HG02884 (cell line): ENCODE measurements around the gene CYP2W1.
"Not testable (repeated sequence)": the region's sequence is repeated elsewhere in the genome, so short reads cannot be mapped to it uniquely, and the experiment has no call there.

Source experiments
- ATAC-seq: cut with Tn5 transposase; IDR thresholded peaks from one replicate; pipeline ENCODE4 v1.9.1; 2021; ENCODE audit warnings: mild to moderate bottlenecking, moderate library complexity; ENCODE audit not compliant: unreplicated experiment

The CYP2W1 gene

DNA sequence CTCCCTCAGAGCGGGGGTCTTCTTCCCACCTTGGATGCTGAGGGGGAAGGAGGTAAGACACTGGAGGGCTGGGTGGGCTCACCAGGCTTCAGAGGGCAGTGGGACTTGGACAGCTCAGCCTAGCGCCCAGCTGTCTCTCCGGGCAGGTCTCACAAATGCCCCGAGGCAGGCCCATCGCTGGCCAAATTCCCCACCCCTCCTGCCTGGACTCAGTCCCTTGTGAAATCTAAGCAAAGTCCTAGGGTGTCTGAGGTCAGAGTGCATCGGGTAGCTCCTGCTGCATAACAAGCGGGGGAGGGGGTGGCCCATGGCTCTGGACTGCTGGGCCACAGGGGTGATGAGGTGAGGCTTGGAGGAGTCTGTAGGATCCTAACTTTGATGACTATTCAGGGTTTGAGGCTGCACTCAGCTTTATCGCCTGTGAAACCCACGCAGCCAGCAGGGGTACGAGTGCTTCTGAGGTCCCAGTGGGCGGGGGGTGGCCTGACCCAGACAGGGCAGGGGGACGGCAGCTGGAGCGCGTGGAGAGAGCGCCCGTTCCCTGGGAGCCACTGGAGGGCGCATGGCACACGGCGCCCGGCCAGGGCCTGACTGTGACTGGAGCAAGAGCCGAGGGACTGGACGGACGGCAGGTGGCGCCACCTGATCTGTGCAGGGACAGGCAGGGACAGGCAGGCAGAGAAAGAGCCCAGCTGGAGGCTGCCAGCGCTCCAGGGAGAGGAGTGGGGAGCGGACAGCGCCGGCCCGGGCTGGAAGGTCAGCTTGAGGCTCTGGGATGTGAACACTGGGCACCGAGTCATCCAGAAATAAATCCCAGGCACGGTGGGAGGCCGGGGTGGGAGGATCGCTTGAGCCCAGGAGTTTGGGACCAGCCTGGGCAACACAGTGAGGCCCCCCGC is 10.0 kb downstream of the CYP2W1 start:
- peak; percentile 89 for ATAC-seq

DNA sequence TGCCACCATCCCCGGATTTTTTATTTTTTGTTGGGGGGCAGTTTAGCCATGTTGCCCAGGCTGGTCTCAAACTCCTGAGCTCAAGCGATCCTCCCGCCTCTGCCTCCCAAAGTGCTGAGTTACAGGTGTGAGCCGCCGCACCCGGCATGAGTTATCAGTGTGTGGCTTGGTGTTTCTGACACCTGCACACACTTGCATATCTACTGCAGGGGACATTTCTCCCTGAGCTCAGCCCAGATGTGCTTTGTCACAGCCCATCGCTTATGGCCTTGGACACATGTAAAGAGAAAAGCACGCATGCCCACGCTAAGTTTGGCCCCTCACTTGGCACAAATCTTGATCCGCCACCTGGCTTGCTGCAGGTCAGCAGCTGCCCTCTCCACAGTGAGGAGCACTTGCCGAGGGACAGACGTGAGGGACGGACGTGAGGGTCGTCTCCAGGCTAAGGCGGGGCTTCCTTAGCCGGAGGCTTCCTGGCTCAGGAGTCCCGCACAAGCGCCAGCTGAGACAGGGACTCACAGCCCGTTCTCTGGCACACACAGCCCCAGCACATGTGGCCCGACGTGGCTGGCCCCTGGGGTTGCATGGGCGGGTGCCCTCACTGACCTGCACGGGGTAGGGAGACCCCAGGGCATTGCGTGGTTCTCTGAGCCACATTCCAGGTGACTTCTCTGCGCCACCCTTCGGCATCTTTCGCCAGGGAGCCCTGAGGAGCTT is 11.8 kb downstream of the CYP2W1 start:
- no peak for ATAC-seq

DNA sequence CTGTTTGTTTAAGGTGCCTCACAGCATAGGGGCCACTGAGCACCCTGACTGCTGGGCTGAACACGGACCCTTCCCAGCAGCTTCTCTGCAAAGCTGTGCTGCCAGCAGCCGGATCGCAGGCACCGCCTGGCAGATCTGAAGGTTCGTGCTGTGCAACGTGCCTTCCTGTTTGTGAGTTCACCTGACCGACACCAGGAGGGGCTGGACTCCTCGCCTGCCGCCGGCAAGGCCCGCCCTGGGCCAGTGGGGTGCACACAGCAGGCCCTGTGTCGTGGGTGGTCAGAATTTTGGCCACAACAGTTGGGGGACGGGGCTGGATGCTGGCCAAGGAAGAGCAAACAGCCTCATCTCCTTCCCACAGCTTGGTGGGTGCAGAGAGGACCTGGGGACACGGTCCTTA is 12.6 kb downstream of the CYP2W1 start:
- ATAC-seq = no peak

DNA sequence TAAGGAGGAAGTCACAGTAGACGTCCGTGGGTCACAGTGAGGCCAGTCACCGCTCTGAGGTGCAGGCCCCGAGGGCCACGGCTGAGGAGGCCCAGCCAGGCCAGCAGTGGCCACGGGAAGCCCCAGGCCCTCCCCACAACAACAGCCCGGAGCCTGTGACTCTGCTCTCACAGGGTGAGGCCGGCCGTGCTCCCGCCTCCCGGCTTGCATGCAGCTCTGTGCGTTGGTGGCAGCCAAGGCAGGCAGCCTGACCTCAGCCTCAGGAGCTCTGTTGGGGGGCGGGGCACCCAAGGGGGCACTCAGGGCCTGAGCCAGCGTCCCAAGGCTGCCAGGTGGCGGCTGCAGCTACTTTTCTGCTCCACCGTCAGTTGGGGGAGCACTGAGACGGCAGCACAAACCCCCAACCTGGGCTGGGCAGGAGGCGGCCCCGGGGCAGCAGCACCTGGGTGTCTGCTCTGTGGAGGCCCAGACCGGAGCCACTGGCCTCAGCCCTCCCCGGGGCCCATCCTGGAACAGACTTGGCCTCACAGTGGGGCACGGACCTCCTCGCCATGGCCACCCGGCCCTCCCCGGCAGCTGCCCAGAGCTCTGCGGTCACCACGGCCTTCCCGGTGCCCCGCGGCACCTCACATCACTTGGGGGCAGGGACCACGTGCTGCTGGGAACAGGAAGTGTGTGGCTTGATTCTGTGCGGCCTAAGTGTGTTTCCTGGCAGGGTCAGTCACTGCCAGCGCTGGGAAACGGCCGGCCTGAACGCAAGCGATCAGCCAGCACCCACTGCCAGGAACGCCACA is 13.3 kb downstream of the CYP2W1 start:
- ATAC-seq = no peak

DNA sequence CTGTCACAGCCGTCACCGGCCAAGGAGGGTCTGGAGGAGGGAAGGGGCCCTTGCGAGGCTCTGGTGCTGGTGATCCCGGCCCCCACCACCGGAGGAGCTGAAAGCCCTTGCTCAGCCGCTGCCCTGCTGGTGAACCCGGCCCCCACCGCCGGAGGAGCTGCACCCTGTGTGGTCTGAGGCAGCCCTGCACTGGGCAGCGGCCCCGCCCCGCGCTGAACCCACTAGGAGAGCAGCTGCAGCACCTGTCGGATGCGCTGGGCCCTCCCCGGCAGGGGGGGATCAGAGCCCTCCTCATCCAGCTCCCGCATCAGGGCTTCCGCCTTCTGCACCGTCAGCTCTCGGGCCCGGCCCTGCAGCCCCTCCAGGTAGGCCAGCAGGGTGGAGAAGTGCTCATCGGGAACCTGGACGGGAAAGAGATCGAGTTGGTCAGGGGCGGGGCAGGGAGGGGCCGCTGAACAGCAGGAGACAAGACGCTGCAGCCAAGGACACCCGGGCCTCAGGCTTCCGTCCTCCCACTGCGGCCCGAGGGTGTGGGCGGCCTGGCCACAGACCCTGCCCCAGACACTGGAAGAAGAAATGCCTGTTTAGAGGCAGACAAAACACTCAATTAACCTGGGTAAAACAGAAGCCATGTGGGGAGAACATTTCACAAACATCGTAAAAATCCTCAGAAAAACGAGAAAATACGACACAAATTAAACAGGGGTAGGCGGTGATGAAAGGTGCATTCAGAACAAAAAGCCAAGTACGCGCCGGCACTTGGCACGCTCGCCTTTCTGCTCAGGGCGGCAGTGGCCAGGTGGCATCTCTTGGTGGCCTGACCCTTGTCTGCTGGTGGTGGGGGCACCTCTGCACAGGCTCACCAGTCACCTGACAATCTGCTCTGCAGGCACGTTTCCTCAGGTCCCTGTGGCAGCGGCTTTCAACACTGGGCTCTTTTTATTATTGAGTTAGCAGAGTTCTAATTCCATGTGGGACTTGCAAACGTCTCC is 14.7 kb downstream of the CYP2W1 start:
- ATAC-seq = no peak

DNA sequence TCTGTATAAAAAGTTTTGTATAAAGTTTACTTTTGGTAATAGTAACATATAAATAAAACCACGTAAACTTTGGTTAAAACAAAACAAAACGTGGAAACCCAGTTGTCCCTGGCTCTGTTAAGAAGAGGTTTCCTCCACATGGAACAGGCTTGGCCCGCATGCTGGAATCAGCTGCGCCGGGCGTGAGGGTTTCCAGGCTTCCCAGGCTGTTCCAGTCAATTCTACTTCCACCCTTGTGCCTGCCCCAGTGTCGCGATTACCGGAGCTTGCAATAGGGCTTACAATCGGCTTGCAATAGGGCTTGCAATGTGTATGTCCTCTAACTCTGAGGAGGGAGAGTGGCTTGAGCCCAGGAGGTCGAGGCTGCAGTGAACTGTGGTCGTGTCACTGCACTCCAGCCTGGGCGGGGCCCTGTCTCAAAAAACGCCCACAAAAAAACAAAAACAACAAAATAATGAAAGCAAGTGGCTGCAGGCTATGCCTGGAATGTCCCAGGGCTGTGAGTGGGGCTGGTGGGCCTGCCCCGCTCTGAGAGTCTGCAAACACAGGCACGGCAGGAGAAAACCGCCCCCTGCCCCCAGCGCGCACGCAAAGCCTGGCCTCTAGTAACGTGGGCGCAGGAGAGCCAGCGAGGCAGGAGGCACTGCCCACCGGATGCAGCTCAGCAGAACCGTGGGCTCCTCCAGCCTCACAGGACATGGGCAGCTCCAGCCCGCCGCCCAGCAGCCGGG is 16.3 kb downstream of the CYP2W1 start:
- no peak for ATAC-seq

DNA sequence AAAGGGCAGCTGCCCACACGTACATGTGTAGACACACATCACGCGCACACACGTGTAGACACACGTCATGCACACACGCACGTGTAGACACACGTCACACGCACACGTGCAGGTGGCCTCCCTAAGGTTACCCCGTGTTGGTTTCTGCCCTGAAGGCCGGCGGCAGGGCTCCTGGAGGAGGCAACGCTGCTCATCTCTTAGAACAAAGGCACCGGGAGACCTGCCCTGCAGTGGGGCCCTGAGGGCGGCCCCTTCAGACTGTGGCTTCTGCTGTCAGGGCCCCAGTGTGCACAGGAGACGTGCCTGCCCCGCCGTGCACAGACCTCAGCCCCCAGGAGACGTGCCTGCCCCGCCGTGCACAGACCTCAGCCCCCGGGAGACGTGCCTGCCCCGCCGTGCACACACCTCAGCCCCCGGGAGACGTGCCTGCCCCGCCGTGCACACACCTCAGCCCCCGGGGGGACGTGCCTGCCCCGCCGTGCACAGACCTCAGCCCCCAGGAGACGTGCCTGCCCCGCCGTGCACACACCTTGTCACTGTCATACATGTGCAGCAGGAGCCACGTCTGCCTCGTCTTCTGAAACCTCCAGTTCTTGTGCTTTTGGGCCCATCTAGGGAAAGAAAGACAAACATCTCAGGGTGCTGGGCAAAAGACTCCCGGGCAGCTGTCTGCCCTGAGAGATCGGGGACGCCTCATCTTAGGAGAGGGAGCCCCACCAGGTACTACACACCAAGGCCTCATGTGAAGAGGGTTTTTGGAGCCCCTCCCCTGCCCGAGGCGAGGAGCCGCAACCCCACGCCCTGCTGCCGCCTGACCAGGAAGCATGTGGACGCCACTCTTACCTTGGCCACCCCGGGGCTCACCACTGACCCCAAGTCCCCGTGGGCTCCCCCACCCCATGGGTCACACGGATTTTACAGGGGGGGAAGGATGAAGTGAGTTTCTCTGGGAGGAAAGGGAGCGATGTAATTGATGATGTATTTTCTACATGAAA is 17.3 kb downstream of the CYP2W1 start:
- ATAC-seq = no peak

DNA sequence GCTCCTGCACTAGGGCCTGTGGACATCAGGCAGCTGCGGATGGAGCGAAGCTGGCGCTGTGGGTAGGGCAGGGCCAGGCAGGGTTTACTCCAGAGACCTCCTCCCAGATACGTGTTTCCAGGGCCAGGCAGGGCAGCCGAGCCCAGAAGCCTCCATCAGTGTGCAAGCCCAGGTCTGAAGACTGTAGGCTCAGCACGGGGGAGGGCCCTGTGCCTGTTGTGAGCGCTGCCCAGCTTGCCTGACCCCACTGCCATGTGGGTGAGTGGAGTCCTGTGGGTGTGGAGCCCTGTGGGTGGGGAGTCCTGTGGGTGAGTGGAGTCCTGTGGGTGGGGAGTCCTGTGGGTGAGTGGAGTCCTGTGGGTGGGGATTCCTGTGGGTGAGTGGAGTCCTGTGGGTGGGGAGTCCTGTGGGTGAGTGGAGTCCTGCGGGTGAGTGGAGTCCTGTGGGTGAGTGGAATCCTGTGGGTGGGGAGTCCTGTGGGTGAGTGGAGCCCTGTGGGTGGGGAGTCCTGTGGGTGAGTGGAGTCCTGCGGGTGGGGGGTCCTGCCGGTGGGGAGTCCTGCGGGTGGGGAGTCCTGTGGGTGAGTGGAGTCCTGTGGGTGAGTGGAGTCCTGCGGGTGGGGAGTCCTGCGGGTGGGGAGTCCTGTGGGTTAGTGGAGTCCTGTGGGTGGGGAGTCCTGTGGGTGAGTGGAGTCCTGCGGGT is 18.2 kb downstream of the CYP2W1 start:
- not testable (repeated sequence) for ATAC-seq

DNA sequence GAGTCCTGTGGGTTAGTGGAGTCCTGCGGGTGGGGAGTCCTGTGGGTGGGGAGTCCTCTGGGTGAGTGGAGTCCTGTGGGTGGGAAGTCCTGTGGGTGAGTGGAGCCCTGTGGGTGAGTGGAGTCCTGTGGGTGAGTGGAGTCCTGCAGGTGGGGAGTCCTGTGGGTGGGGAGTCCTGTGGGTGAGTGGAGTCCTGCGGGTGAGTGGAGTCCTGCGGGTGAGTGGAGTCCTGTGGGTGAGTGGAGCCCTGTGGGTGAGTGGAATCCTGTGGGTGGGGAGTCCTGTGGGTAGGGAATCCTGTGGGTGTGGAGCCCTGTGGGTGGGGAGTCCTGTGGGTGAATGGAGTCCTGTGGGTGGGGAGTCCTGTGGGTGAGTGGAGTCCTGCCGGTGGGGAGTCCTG is 19.0 kb downstream of the CYP2W1 start:
- not testable (repeated sequence) for ATAC-seq

DNA sequence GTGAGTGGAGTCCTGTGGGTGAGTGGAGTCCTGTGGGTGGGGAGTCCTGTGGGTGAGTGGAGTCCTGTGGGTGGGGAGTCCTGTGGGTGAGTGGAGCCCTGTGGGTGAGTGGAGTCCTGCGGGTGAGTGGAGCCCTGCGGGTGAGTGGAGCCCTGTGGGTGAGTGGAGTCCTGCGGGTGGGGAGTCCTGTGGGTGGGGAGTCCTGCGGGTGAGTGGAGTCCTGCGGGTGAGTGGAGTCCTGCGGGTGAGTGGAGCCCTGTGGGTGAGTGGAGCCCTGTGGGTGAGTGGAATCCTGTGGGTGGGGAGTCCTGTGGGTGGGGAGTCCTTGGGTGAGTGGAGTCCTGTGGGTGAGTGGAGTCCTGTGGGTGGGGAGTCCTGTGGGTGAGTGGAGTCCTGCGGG is 19.5 kb downstream of the CYP2W1 start:
- not testable (repeated sequence) for ATAC-seq

DNA sequence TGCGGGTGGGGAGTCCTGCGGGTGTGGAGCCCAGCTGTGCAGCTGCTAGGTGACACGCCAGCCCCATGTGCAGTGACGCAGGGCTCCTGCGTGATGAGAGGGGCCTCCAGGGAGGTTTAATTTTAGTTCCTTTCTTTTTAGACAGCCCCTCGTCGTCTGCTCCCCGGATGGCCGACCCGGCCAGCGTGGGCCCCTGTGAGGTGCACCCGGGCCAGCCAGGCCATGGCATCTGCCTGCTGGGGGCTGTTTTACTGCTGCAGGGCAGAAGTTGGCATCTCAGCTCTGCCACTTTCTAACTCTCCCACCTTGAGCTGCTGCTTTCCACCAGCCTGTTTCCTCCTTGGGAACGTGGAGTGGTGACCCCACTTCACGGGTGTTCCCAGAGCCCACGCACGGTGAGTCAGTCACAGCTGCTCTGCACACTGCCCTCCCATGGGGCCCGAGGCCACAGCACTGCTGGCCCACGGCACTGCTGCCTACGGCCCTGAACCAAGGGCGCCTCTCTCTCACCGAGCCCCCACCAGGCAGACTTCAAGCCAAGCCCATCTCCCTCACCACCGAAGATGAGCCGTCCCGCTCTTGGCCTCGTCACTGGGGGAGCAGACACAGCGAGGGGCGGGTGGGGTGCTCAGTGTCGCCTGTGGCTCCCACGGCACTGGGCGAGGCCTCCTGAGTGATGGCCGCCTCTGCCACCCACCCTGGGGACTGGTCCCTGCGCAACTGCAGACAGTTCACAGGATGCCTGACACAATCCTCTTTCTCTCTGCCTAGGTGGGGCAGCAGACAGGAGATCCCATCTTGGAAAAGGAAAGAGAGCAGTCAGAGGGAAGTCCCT is 21.3 kb downstream of the CYP2W1 start:
- ATAC-seq = no peak

DNA sequence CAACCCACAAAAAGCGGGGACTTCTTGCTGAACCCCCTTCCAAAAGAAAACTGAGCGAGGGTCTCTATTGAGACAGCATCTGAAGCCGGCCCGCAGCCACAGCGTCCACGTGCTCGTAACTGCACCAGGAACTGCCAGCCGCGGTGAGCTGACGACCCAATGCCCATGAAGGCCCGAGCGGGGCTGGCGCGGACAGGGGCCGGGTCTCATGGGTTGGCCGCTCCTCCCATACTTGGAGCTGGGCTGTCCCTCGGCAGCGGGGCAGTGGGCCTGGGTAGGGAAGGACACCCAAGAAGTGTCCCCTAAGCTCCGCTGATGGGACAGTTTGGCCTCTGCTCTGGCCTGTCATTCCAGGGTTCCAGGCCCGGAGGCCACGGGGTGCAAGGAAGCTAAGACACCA is 22.3 kb downstream of the CYP2W1 start:
- no peak for ATAC-seq

DNA sequence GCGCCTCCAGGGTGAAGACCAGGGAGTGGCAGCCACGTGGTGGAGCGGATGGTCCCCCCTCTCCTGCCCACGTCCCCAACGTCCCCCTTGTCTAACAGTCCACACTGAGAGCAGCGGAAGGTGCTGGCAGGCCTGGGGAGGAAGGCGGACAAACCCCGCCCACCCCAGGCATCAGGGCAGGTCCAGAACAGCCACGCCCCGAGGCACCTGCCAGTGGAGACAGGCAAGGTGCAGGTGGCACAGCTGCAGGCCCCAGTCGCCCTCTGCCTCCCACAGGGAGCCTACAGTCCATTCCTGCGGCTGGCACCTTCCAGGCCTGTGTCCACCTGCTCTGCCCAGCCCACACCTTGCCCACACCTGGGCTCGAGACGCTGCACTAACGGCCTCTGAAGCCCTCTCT is 24.9 kb downstream of the CYP2W1 start:
- ATAC-seq = no peak

DNA sequence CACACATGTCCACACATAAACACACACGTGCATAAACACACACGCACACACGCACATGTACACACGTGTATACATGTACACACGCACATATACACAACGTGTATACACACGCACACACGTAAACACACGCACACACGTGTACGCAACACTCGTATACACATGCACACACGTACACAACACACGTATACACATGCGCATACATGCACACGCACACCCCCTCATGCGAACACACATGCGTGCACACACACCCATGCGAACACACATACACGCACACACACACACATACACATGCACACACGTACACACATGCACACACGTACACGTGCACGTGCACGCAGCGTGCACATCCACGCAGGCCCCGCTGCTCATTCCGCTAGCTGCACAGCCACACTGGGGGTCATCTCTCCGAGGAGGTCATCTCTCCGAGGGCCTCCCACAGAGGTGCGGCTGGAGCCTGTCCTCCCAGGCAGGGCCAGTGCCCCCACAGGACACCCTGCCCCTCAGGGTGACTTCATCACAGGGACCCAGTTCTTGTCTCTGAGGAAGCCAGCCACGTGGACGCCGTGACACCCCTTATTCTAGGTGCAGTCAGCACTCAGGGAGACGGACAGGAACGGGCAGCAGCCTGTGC is 25.9 kb downstream of the CYP2W1 start:
- no peak for ATAC-seq

DNA sequence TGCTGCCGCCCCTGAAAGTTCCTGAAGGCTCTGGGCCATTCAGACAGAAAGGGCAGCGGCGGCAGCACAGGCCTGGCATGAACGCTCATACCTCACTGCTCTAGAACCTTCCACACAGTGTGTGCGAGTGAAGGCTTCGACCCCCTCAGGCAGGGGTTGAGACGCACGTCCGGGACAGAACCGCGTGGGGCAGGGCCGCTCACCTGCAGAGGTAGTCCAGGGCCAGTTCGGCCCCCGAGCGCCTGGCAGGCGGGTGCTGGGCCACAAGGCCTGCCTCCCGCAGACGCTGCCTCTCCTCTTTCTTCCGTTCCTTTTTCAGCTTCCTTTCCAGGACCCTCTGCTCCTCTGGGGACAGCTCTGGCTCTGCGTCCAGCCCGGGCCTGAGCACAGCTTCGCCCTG is 26.8 kb downstream of the CYP2W1 start:
- no peak for ATAC-seq

DNA sequence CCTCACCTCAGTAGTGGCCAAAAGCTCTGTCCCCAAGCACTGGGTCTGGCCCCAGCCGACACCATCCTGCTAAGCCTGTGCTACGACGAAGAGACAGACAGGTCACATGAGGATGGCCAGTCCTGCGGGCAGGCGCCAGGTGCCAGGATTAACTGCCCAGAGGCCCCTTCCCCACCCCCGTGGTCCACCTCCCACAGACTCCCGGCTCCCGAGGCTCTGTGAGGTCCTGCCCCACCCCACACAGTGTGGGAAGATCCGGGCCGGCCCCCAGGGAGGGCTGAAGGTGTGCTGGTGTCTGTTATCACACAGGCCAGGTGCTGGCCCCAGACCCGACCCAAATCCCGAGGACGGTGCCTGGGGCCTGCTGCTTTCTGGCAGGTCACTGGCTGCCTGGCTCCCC is 27.2 kb downstream of the CYP2W1 start:
- no peak for ATAC-seq
